Psoas muscle (tissue), 8 donors: ENCODE results near the gene VAC14. TPM values are rescaled to one million over a fixed set of nuclear protein-coding genes. Genes with fewer than 3 reads are reported as not detected.
A peak's percentile ranks its signal among the peaks of the same experiment; 100 is the strongest.
"Not testable (repeated sequence)": the region's sequence is repeated elsewhere in the genome, so short reads cannot be mapped to it uniquely, and the experiment has no call there.

Experiments
- ATAC-seq, 4 donors: fragments of 200-7000 bp; cut with Tn5 transposase; one replicate each; pipeline ENCODE4 v1.9.1; 2020; ENCODE audit warnings: moderate library complexity in 3 of 4, mild to moderate bottlenecking in 2 of 4
- DNase-seq, 2 donors: peaks; one replicate each; pipeline ENCODE4 v3.0.0-alpha.2; 2020
- H3K27ac ChIP-seq: fragments of 200-600 bp; one replicate; pipeline ENCODE4 v1.8.0; 2022
- H3K27me3 ChIP-seq, 3 donors: fragments of 200-600 bp in 1 of 3; one replicate each; pipeline versions ENCODE4 v1.6.1 to v1.8.0; 2013 to 2022; ENCODE audit warnings: low read length in 2 of 3, mild to moderate bottlenecking in 2 of 3, moderate library complexity in 1 of 3; ENCODE audit not compliant: insufficient read depth in 3 of 3
- H3K36me3 ChIP-seq, 2 donors: fragments of 200-600 bp in 1 of 2; one replicate each; pipeline versions ENCODE4 v1.6.1 to v1.8.0; 2013 to 2022; ENCODE audit warnings: low read depth in 1 of 2, mild to moderate bottlenecking in 1 of 2, moderate library complexity in 1 of 2; ENCODE audit not compliant: insufficient read depth in 1 of 2
- H3K4me1 ChIP-seq: fragments of 200-600 bp; one replicate; pipeline ENCODE4 v1.8.0; 2022
- H3K4me3 ChIP-seq: fragments of 200-600 bp; one replicate; pipeline ENCODE4 v1.8.0; 2022; ENCODE audit warnings: mild to moderate bottlenecking
- H3K9me3 ChIP-seq: fragments of 200-600 bp; one replicate; pipeline ENCODE4 v1.8.0; 2022
- CTCF ChIP-seq: fragments of 200-600 bp; IDR thresholded peaks from one replicate; pipeline ENCODE4 v1.8.0; 2022; ENCODE audit warnings: antibody characterized with exemption
- WGBS, 3 donors: extraction: QIAGEN DNeasy Blood & Tissue Kit; methylation state at CpG; one replicate each; pipeline versions ENCODE4 v1.1.6 to v1.1.7; 2013; 5-methylcytosine and 5-hydroxymethylcytosine counted together
- intact Hi-C, 2 donors: fragments of 100-400 bp; cut with DNase I; formaldehyde crosslinking; loops; one replicate each; pipeline versions ENCODE4 v1.11.0 to v1.14.2; 2022
- long read RNA-seq, 2 donors: library from polyadenylated mRNA; unstranded; transcript quantifications; one replicate each; pipeline ENCODE4 v2.0.0, GENCODE V29; 2021
- polyA plus RNA-seq, 3 donors: library from polyadenylated mRNA; stranded (reverse); fragments of 200-250 nt; gene quantifications; one replicate each; pipeline ENCODE4 v1.2.3, GENCODE V29; 2013
- total RNA-seq, 4 donors: library from RNA; stranded (reverse); fragmentation: NEBNext Ultra II Directional in 2 of 4; extraction: Animal tissue kit (Norgen Biotek cat#: 25700) in 2 of 4; gene quantifications; one replicate each; pipeline versions ENCODE4 v1.2.1 to v1.2.4, GENCODE V29; 2021 to 2023
- donor health status: healthy with polysubstance abuse.
- donor health status: DM: no; HTN: no; CAD: no; lungs with moderate emphysema.
- donor health status: Bipolar disorder and iron deficiency.
- donor health status: healthy.
- donor health status: DM: yes; HTN: yes; CAD: no.
- donor health status: DM: no; HTN: no; CAD: no.
- donor health status: DM: no; HTN: no; CAD: no.
- donor health status: DM: yes; HTN: yes; CAD: no.

Gene VAC14
- 10 to 100 TPM; 20.0 to 24.3 (median 23.7) TPM for total RNA-seq
- polyA plus RNA-seq, result 10 to 100 TPM; 19.9 to 23.0 (median 20.5) TPM
- long read RNA-seq, donor 1, transcript VAC14-201 (19 exons, 3,099 nt), result major isoform, 9 of 15 reads
- long read RNA-seq, donor 1, partial matches to known transcripts, result 3 of 15 reads
- long read RNA-seq, donor 1, other reads (novel, unspliced or antisense), result 1 of 15 reads
- long read RNA-seq, donor 2, transcript VAC14-212 (1 exons, 3,609 nt), result minor isoform, 6 of 37 reads
- long read RNA-seq, donor 2, transcript VAC14-201 (19 exons, 3,099 nt), result major isoform, 14 of 37 reads
- long read RNA-seq, donor 2, partial matches to known transcripts, result 10 of 37 reads
- long read RNA-seq, donor 2, other reads (novel, unspliced or antisense), result 6 of 37 reads

- H3K4me1 ChIP-seq, result peaks cover 10% of the 10 kb centered on the region
- H3K27ac ChIP-seq, result peak within 1 kb of the TSS; percentile 70
- TF ChIP-seq CTCF, result no peak
- no peaks in the 10 kb centered on the region for H3K36me3 ChIP-seq
- H3K27me3 ChIP-seq, result peaks cover 0 to 2% (median 0%) of the 10 kb centered on the region in 3 donors
- intact Hi-C loops, result no loop called here
- DNase-seq (peak; percentile 89 to 94), ATAC-seq (peak; percentile 99 to 100 (median 100))
- WGBS, 3 donors, result 1% methylated on average over 55 to 64 of the region's 64 CpGs
- H3K4me3 ChIP-seq, result peak within 1 kb of the TSS; percentile 92
- no peaks in the 10 kb centered on the region for H3K9me3 ChIP-seq
These were observed at the start of gene VAC14 for GRCh38 chr16:70800781-70801480. TSS of gene VAC14 (minus strand) at chr16:70801158. CDS start at chr16:70800900, 258 bp downstream.

GRCh38 chr16:70823498-70824118, 22.6 kb upstream of the VAC14 start:
- H3K4me1 ChIP-seq, H3K36me3 ChIP-seq, H3K27me3 ChIP-seq, H3K27ac ChIP-seq, H3K9me3 ChIP-seq, intact Hi-C loops, ATAC-seq, DNase-seq, H3K4me3 ChIP-seq: not testable (repeated sequence)
- WGBS, 3 donors, result 38 to 65% (median 60%) methylated on average over 1 to 2 of the region's 4 CpGs

GRCh38 chr16:70822734-70823133, 21.8 kb upstream of the VAC14 start:
- intact Hi-C loops, H3K36me3 ChIP-seq, ATAC-seq, H3K27me3 ChIP-seq, H3K4me1 ChIP-seq, H3K27ac ChIP-seq, H3K4me3 ChIP-seq, H3K9me3 ChIP-seq, DNase-seq: not testable (repeated sequence)
- 29% methylated on average over 1 of the region's 2 CpGs; no CpG with 5 or more reads in 2 of the 3 donors for WGBS, 3 donors

- H3K4me3 ChIP-seq, H3K27ac ChIP-seq, H3K4me1 ChIP-seq, intact Hi-C loops, H3K9me3 ChIP-seq, ATAC-seq, H3K27me3 ChIP-seq, H3K36me3 ChIP-seq, DNase-seq: not testable (repeated sequence)
- WGBS, 3 donors, result 71 to 83% (median 79%) methylated on average over 9 to 10 of the region's 13 CpGs
These were observed 17.1 kb upstream of the VAC14 start for GRCh38 chr16:70818088-70818487.

- ATAC-seq (no peak), DNase-seq (no peak)
- H3K9me3 ChIP-seq, result no peaks in the 10 kb centered on the region
- H3K27me3 ChIP-seq, result peaks cover 0 to 23% (median 0%) of the 10 kb centered on the region in 3 donors
- no peak overlapping the region for H3K27ac ChIP-seq
- WGBS, 3 donors, result 53 to 62% (median 59%) methylated on average over 9 of the region's 9 CpGs
- no peak for TF ChIP-seq CTCF
- H3K4me1 ChIP-seq, result no peaks in the 10 kb centered on the region
- H3K36me3 ChIP-seq, result no peaks in the 10 kb centered on the region
- H3K4me3 ChIP-seq, result no peak overlapping the region
- intact Hi-C loops, result no loop called here
These were observed 8.6 kb upstream of the VAC14 start for GRCh38 chr16:70809392-70810060.
